ENCODE data around the gene CFAP221. TPM values are rescaled to one million over a fixed set of nuclear protein-coding genes. Genes with fewer than 3 reads are reported as not detected.

The CFAP221 gene
- total and polyA plus RNA-seq, 2 donors (not counting 3 experiments of a cell fraction or from before 2014, with no cell fraction given), result 0.06 TPM; not detected in 1

- dilution Hi-C loops (cut with MboI; ENCODE audit: extremely low pct_ligation_motif_present, low sequenced_read_pairs), result no loop called here
- Histone ChIP-seq H3K9ac (replicated peaks; ENCODE audit: extremely low read depth, insufficient read depth, low read length) (no peak overlapping the region), H3K9me3 (replicated peaks; ENCODE audit: control insufficient read depth, insufficient read depth, low read length) (no peaks in the 10 kb centered on the region), H3K79me2 (ENCODE audit: control insufficient read depth, insufficient read depth, low read length) (no peaks in the 10 kb centered on the region), H3K4me2 (ENCODE audit: insufficient read depth, low read length) (no peak overlapping the region), H4K20me1 (replicated peaks; ENCODE audit: control insufficient read depth, extremely low read depth, insufficient read depth, low read length) (no peaks in the 10 kb centered on the region), H3K27ac (ENCODE audit: insufficient read depth, low read depth, low read length) (no peak overlapping the region), H2AFZ (ENCODE audit: low read depth, low read length) (no peak overlapping the region), H3K4me3 (replicated peaks in 1 of 3; ENCODE audit: insufficient read depth in 1 of 3, low read depth in 1 of 3, low read length in 3 of 3) (no peak overlapping the region), H3K27me3 (ENCODE audit: control insufficient read depth in 2 of 2, insufficient read depth in 2 of 2, low read length in 2 of 2) (peaks cover 9 to 17% of the 10 kb centered on the region in 2 experiments), H3K4me1 (ENCODE audit: control insufficient read depth, extremely low read depth, insufficient read depth, low read length) (peaks cover 4% of the 10 kb centered on the region), H3K9me1 (replicated peaks; ENCODE audit: control insufficient read depth, extremely low read depth, insufficient read depth, low read length) (no peaks in the 10 kb centered on the region), H3K36me3 (ENCODE audit: control insufficient read depth in 2 of 2, extremely low read depth in 1 of 2, insufficient read depth in 2 of 2, low read length in 2 of 2) (no peaks in the 10 kb centered on the region)
- FAIRE-seq (no peak), DNase-seq (ENCODE audit: low read depth, low spot score) (no peak)
- POLR2A ChIA-PET, result no interaction called here
- TF ChIP-seq POLR2A (IDR thresholded peaks at IDR 0.05; ENCODE audit: low read depth, low read length) (no peak), EZH2 (IDR thresholded peaks at IDR 0.05; ENCODE audit: borderline replicate concordance, low read depth, low read length, severe bottlenecking) (no peak), MYC (IDR thresholded peaks at IDR 0.05; ENCODE audit: low read depth, low read length) (no peak), GATA2 (IDR thresholded peaks at IDR 0.05; ENCODE audit: insufficient read depth, insufficient read length, low read depth, low read length) (no peak), JUN (IDR thresholded peaks at IDR 0.05; ENCODE audit: borderline replicate concordance, insufficient read depth, insufficient read length, low read depth) (no peak), MAX (IDR thresholded peaks at IDR 0.05; ENCODE audit: insufficient read depth, insufficient read length) (no peak), POLR2AphosphoS5 (IDR thresholded peaks at IDR 0.05; ENCODE audit: insufficient read depth, low read depth, low read length) (no peak), FOS (IDR thresholded peaks at IDR 0.05; ENCODE audit: borderline replicate concordance, insufficient read depth, low read length) (no peak)
- TF ChIP-seq, protein P1, sequence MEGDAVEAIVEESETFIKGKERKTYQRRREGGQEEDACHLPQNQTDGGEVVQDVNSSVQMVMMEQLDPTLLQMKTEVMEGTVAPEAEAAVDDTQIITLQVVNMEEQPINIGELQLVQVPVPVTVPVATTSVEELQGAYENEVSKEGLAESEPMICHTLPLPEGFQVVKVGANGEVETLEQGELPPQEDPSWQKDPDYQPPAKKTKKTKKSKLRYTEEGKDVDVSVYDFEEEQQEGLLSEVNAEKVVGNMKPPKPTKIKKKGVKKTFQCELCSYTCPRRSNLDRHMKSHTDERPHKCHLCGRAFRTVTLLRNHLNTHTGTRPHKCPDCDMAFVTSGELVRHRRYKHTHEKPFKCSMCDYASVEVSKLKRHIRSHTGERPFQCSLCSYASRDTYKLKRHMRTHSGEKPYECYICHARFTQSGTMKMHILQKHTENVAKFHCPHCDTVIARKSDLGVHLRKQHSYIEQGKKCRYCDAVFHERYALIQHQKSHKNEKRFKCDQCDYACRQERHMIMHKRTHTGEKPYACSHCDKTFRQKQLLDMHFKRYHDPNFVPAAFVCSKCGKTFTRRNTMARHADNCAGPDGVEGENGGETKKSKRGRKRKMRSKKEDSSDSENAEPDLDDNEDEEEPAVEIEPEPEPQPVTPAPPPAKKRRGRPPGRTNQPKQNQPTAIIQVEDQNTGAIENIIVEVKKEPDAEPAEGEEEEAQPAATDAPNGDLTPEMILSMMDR (IDR thresholded peaks at IDR 0.05; ENCODE audit: extremely low read depth in 1 of 2, insufficient read depth in 1 of 2, low read depth in 1 of 2, low read length in 2 of 2), result no peak
- CTCF ChIA-PET, result interaction anchor here (1.4 kb wide), 1 partner anchor 31 kb away, joined by 3 read pairs; no protein-coding TSS in a partner anchor
- no TSS peak for BruUV-seq (replicated peaks)
- intact Hi-C loops (cut with micrococcal nuclease), result no loop called here
These were observed 4.4 kb downstream of the CFAP221 start for GRCh38 chr2:119548516-119549120.

All from endothelial cell of umbilical vein (primary cell).